ENCODE data around the gene HM13. TPM values are rescaled to one million over a fixed set of nuclear protein-coding genes. Genes with fewer than 3 reads are reported as not detected.

HM13 gene
- total and polyA plus RNA-seq, 9 of the 15 experiments (the other 6 are each of a cell fraction or from before 2014, with no cell fraction given): 7.7 to 136 (median 74.5) TPM

- TF ChIP-seq, protein P1, sequence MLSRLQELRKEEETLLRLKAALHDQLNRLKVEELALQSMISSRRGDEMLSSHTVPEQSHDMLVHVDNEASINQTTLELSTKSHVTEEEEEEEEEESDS (CRISPR knock-in tag; IDR thresholded peaks at IDR 0.05): no peak
- TF ChIP-seq TCFL5 (CRISPR knock-in tag; conservative IDR thresholded peaks at IDR 0.05) (0 out of 2 replicates have a peak, but pooled peaks have one; percentile 56), RB1 (IDR thresholded peaks at IDR 0.05; ENCODE audit: low read depth) (peak; percentile 94), MEF2D (tag; conservative IDR thresholded peaks at IDR 0.05; ENCODE audit: low read depth) (peak; percentile 86; the same call in 1 of the 2 replicates), ZNF79 (CRISPR knock-in tag; IDR thresholded peaks at IDR 0.05; ENCODE audit: low read depth) (peak; percentile 65; the same call in 1 of the 2 replicates), ARID2 (IDR thresholded peaks at IDR 0.05) (no peak), KLF6 (CRISPR knock-in tag; IDR thresholded peaks at IDR 0.05; ENCODE audit: borderline replicate concordance) (peak; percentile 81), CSDE1 (IDR thresholded peaks at IDR 0.05) (no peak), ZNF121 (CRISPR knock-in tag; conservative IDR thresholded peaks at IDR 0.05) (no peak), PPARD (CRISPR knock-in tag; IDR thresholded peaks at IDR 0.05) (no peak), TAL1 (IDR thresholded peaks at IDR 0.05) (0 out of 2 replicates have a peak, but pooled peaks have one; percentile 7), ZFP1 (CRISPR knock-in tag; IDR thresholded peaks at IDR 0.05) (no peak), EZH2 (IDR thresholded peaks at IDR 0.05; ENCODE audit: borderline replicate concordance, low read depth, low read length) (no peak), CHD2 (IDR thresholded peaks at IDR 0.05; ENCODE audit: low read depth, low read length) (peak; percentile 9; the same call in 1 of the 2 replicates), TGIF2 (CRISPR knock-in tag; IDR thresholded peaks at IDR 0.05) (no peak; the same call in 1 of the 2 replicates), CXXC5 (CRISPR knock-in tag; IDR thresholded peaks at IDR 0.05) (peak; percentile 96), DPF2 (IDR thresholded peaks at IDR 0.05) (peak; percentile 94), STAT5B (CRISPR knock-in tag; IDR thresholded peaks at IDR 0.05) (no peak)
- TF ChIP-seq, protein P2, sequence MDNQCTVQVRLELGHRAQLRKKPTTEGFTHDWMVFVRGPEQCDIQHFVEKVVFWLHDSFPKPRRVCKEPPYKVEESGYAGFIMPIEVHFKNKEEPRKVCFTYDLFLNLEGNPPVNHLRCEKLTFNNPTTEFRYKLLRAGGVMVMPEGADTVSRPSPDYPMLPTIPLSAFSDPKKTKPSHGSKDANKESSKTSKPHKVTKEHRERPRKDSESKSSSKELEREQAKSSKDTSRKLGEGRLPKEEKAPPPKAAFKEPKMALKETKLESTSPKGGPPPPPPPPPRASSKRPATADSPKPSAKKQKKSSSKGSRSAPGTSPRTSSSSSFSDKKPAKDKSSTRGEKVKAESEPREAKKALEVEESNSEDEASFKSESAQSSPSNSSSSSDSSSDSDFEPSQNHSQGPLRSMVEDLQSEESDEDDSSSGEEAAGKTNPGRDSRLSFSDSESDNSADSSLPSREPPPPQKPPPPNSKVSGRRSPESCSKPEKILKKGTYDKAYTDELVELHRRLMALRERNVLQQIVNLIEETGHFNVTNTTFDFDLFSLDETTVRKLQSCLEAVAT (IDR thresholded peaks at IDR 0.05): peak; percentile 48 to 60; a peak in 1 of 4 replicates
- TF ChIP-seq, protein P3, sequence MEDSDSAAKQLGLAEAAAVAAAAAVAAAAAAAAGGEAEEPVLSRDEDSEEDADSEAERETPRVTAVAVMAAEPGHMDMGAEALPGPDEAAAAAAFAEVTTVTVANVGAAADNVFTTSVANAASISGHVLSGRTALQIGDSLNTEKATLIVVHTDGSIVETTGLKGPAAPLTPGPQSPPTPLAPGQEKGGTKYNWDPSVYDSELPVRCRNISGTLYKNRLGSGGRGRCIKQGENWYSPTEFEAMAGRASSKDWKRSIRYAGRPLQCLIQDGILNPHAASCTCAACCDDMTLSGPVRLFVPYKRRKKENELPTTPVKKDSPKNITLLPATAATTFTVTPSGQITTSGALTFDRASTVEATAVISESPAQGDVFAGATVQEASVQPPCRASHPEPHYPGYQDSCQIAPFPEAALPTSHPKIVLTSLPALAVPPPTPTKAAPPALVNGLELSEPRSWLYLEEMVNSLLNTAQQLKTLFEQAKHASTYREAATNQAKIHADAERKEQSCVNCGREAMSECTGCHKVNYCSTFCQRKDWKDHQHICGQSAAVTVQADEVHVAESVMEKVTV (CRISPR knock-in tag; IDR thresholded peaks at IDR 0.05): no peak
- TF ChIP-seq, protein P4, sequence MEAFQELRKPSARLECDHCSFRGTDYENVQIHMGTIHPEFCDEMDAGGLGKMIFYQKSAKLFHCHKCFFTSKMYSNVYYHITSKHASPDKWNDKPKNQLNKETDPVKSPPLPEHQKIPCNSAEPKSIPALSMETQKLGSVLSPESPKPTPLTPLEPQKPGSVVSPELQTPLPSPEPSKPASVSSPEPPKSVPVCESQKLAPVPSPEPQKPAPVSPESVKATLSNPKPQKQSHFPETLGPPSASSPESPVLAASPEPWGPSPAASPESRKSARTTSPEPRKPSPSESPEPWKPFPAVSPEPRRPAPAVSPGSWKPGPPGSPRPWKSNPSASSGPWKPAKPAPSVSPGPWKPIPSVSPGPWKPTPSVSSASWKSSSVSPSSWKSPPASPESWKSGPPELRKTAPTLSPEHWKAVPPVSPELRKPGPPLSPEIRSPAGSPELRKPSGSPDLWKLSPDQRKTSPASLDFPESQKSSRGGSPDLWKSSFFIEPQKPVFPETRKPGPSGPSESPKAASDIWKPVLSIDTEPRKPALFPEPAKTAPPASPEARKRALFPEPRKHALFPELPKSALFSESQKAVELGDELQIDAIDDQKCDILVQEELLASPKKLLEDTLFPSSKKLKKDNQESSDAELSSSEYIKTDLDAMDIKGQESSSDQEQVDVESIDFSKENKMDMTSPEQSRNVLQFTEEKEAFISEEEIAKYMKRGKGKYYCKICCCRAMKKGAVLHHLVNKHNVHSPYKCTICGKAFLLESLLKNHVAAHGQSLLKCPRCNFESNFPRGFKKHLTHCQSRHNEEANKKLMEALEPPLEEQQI (IDR thresholded peaks at IDR 0.05): no peak
- TF ChIP-seq, protein P5, sequence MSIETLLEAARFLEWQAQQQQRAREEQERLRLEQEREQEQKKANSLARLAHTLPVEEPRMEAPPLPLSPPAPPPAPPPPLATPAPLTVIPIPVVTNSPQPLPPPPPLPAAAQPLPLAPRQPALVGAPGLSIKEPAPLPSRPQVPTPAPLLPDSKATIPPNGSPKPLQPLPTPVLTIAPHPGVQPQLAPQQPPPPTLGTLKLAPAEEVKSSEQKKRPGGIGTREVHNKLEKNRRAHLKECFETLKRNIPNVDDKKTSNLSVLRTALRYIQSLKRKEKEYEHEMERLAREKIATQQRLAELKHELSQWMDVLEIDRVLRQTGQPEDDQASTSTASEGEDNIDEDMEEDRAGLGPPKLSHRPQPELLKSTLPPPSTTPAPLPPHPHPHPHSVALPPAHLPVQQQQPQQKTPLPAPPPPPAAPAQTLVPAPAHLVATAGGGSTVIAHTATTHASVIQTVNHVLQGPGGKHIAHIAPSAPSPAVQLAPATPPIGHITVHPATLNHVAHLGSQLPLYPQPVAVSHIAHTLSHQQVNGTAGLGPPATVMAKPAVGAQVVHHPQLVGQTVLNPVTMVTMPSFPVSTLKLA (conservative IDR thresholded peaks at IDR 0.05): peak; percentile 51 to 78
These were observed 58.7 kb downstream of the HM13 start (continued) for GRCh38 chr20:31572701-31573554.
